HEK293 (cell line): ENCODE data around the gene ZAP70.

Experiments
- CTCF ChIA-PET: fragments of 350-600 bp; formaldehyde crosslinking; extraction: SDS; loops from one replicate; lab custom pipeline; 2021; ENCODE audit warnings: antibody characterized with exemption; lab: Yijun Ruan, JAX
- POLR2A ChIA-PET: fragments of 300-600 bp; formaldehyde crosslinking; extraction: SDS; loops from one replicate; lab custom pipeline; 2020; ENCODE audit warnings: antibody characterized with exemption, inconsistent platforms; lab: Yijun Ruan, JAX
- H3K27ac ChIP-seq: fragments of 200-500 bp; sonication (Bioruptor generic); 2 replicates; pipeline ENCODE4 v1.5.1; 2014; ENCODE audit warnings: low read depth, low read length, control low read depth, inconsistent platforms; ENCODE audit errors: extremely low read depth
- H3K36me3 ChIP-seq, 2 experiments: fragments of 200-500 bp in 1 of 2; sonication (Bioruptor generic) in 1 of 2; 1 replicate in 1 of 2; 2 replicates in 1 of 2; pipeline ENCODE4 v1.5.1; 2014 to 2017; ENCODE audit warnings: inconsistent platforms in 2 of 2, low read length in 2 of 2; ENCODE audit not compliant: control insufficient read depth in 2 of 2, insufficient read depth in 1 of 2
- H3K4me1 ChIP-seq: fragments of 200-500 bp; sonication (Bioruptor generic); 2 replicates; pipeline ENCODE4 v1.5.1; 2014; ENCODE audit warnings: mild to moderate bottlenecking, low read length, inconsistent platforms; ENCODE audit not compliant: control insufficient read depth, insufficient read depth
- H3K4me3 ChIP-seq: 2 replicates; pipeline ENCODE4 v1.5.1; 2011; ENCODE audit warnings: low read depth, mild to moderate bottlenecking, control low read depth, low read length, moderate library complexity
- H3K9me3 ChIP-seq: fragments of 200-500 bp; sonication (Bioruptor generic); 2 replicates; pipeline ENCODE4 v1.5.1; 2014; ENCODE audit warnings: low read depth, low read length, inconsistent platforms; ENCODE audit not compliant: control insufficient read depth, insufficient read depth
- HOXD13 ChIP-seq: sonication (generic); formaldehyde crosslinking; IDR thresholded peaks from 2 replicates; pipeline ENCODE4 v1.8.0; 2022; ENCODE audit warnings: missing genetic modification reagents, borderline replicate concordance
- SALL2 ChIP-seq: fragments of 450-650 bp; formaldehyde crosslinking; IDR thresholded peaks from 2 replicates; pipeline ENCODE4 v1.5.0; 2017; ENCODE audit warnings: missing biosample characterization, mild to moderate bottlenecking, missing genetic modification characterization, borderline replicate concordance
- TRIM28 ChIP-seq: IDR thresholded peaks from 2 replicates; pipeline ENCODE4 v1.6.1; 2011; ENCODE audit warnings: low read length, control low read depth, borderline replicate concordance
- ZFP3 ChIP-seq: fragments of 450-650 bp; formaldehyde crosslinking; IDR thresholded peaks from 2 replicates; pipeline ENCODE4 v1.5.1; 2016; ENCODE audit warnings: low read depth, missing biosample characterization, missing genetic modification characterization
- ZIC2 ChIP-seq: fragments of 450-650 bp; formaldehyde crosslinking; IDR thresholded peaks from 2 replicates; pipeline ENCODE4 v1.5.1; 2016; ENCODE audit warnings: missing biosample characterization, missing genetic modification characterization
- ZNF114 ChIP-seq: fragments of 450-650 bp; formaldehyde crosslinking; IDR thresholded peaks from 2 replicates; pipeline ENCODE4 v1.5.0; 2017; ENCODE audit warnings: missing biosample characterization, missing genetic modification characterization
- ZNF132 ChIP-seq: fragments of 450-650 bp; formaldehyde crosslinking; IDR thresholded peaks from 2 replicates; pipeline ENCODE4 v1.5.1; 2017; ENCODE audit warnings: missing biosample characterization, missing genetic modification characterization, borderline replicate concordance
- ZNF169 ChIP-seq: fragments of 450-650 bp; formaldehyde crosslinking; IDR thresholded peaks from 2 replicates; pipeline ENCODE4 v1.5.1; 2016; ENCODE audit warnings: missing biosample characterization, missing genetic modification characterization
- ZNF223 ChIP-seq: fragments of 450-650 bp; formaldehyde crosslinking; IDR thresholded peaks from 2 replicates; pipeline ENCODE4 v1.5.1; 2016; ENCODE audit warnings: missing biosample characterization, missing genetic modification characterization
- ZNF248 ChIP-seq: fragments of 450-650 bp; formaldehyde crosslinking; IDR thresholded peaks from 2 replicates; pipeline ENCODE4 v1.5.1; 2017; ENCODE audit warnings: missing biosample characterization, missing genetic modification characterization
- ZNF335 ChIP-seq: fragments of 450-650 bp; formaldehyde crosslinking; conservative IDR thresholded peaks from 2 replicates; pipeline ENCODE4 v1.5.1; 2016; ENCODE audit warnings: missing biosample characterization, missing genetic modification characterization
- ZNF366 ChIP-seq: fragments of 450-650 bp; formaldehyde crosslinking; conservative IDR thresholded peaks from 2 replicates; pipeline ENCODE4 v1.5.1; 2016; ENCODE audit warnings: missing biosample characterization, missing genetic modification characterization
- ZNF529 ChIP-seq: fragments of 450-650 bp; formaldehyde crosslinking; IDR thresholded peaks from 2 replicates; pipeline ENCODE4 v1.5.1; 2017; ENCODE audit warnings: missing genetic modification characterization, missing biosample characterization; ENCODE audit not compliant: insufficient replicate concordance
- ZNF561 ChIP-seq: fragments of 450-650 bp; IDR thresholded peaks from 2 replicates; pipeline ENCODE4 v1.5.1; 2018; ENCODE audit warnings: missing biosample characterization, missing genetic modification characterization, borderline replicate concordance
- ZNF600 ChIP-seq: fragments of 450-650 bp; formaldehyde crosslinking; IDR thresholded peaks from 2 replicates; pipeline ENCODE4 v1.5.1; 2016; ENCODE audit warnings: missing biosample characterization, missing genetic modification characterization
- ZNF623 ChIP-seq: fragments of 450-650 bp; formaldehyde crosslinking; IDR thresholded peaks from 2 replicates; pipeline ENCODE4 v1.5.1; 2016; ENCODE audit warnings: missing biosample characterization, missing genetic modification characterization
- ZNF701 ChIP-seq: fragments of 450-650 bp; formaldehyde crosslinking; IDR thresholded peaks from 2 replicates; pipeline ENCODE4 v1.5.1; 2016; ENCODE audit warnings: missing biosample characterization, missing genetic modification characterization
- TF ChIP-seq, protein P1 (sequence below): fragments of 450-650 bp; formaldehyde crosslinking; IDR thresholded peaks from 2 replicates; pipeline ENCODE4 v1.5.1; 2017; ENCODE audit warnings: missing biosample characterization, missing genetic modification characterization
- TF ChIP-seq, protein P2 (sequence below): fragments of 450-650 bp; formaldehyde crosslinking; IDR thresholded peaks from 2 replicates; pipeline ENCODE4 v1.5.1; 2016; ENCODE audit warnings: missing biosample characterization, missing genetic modification characterization
- TF ChIP-seq, protein P3 (sequence below): fragments of 450-650 bp; formaldehyde crosslinking; IDR thresholded peaks from 2 replicates; pipeline ENCODE4 v1.5.1; 2017; ENCODE audit warnings: missing biosample characterization, missing genetic modification characterization
- TF ChIP-seq, protein P4 (sequence below): fragments of 450-650 bp; formaldehyde crosslinking; IDR thresholded peaks from 2 replicates; pipeline ENCODE4 v1.5.1; 2016; ENCODE audit warnings: missing biosample characterization, missing genetic modification characterization
- TF ChIP-seq, protein P5 (sequence below): fragments of 450-650 bp; IDR thresholded peaks from 2 replicates; pipeline ENCODE4 v1.5.1; 2018; ENCODE audit warnings: missing biosample characterization, missing genetic modification characterization

The ZAP70 gene

DNA sequence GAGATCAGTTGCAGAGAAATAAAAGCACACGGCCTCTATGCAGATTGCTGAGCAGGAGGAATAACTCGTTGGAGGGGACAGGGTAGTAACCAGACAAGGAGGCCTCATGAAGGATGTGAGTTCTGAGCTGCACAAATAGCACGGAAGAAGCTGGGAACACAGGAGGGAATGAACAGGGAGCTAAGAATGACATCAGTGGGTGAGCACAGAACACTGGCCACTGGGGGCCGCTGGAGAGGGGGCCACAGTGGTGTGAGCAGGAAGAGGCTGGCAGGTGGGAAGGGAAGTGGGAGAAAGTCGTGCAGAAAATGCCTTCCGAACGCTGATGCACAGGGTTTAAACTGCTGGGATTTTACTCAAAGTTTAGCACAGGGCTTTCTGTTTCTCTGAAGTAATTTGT, 61.0 kb downstream of the ZAP70 start (continued):
- TF ChIP-seq, protein P1, sequence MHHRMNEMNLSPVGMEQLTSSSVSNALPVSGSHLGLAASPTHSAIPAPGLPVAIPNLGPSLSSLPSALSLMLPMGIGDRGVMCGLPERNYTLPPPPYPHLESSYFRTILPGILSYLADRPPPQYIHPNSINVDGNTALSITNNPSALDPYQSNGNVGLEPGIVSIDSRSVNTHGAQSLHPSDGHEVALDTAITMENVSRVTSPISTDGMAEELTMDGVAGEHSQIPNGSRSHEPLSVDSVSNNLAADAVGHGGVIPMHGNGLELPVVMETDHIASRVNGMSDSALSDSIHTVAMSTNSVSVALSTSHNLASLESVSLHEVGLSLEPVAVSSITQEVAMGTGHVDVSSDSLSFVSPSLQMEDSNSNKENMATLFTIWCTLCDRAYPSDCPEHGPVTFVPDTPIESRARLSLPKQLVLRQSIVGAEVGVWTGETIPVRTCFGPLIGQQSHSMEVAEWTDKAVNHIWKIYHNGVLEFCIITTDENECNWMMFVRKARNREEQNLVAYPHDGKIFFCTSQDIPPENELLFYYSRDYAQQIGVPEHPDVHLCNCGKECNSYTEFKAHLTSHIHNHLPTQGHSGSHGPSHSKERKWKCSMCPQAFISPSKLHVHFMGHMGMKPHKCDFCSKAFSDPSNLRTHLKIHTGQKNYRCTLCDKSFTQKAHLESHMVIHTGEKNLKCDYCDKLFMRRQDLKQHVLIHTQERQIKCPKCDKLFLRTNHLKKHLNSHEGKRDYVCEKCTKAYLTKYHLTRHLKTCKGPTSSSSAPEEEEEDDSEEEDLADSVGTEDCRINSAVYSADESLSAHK (tag by site-specific recombination) = no peak

DNA sequence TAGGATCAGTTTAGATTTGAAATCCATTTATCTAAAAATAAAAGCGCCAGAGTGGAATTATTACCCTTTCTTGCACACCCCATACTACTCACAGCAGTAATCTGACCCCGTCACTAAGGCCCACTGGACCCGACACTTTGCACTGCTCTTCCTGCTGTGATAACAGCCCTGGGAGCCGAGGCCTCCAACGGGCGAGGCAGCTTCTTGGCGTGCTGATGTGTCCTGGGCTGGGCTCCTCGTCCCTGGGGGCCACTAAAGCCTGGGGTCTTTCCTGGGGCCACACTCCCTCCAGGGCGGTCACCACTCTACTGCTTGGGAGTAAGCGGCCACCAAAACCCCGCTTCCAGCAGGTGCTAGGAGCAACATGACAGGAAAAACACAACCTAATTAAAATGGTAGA, 61.7 kb downstream of the ZAP70 start:
- Histone ChIP-seq H3K36me3 (peaks cover 0 to 26% of the 10 kb centered on the region in 2 experiments; a peak in 1 of 3 replicates), H3K9me3 (no peaks in the 10 kb centered on the region), H3K4me3 (no peak overlapping the region), H3K27ac (no peak overlapping the region), H3K4me1 (no peaks in the 10 kb centered on the region)
- ChIA-PET CTCF (interaction anchor here (0.6 to 2.1 kb wide), 6 partner anchors 15 to 790 kb away, joined by 3 to 9 read pairs (median 6); no protein-coding TSS in a partner anchor), POLR2A (no interaction called here)
- TF ChIP-seq ZNF169 (tag by site-specific recombination) (no peak), SALL2 (tag by site-specific recombination) (no peak), ZIC2 (tag by site-specific recombination) (peak; percentile 36; the same call in 1 of the 2 replicates)

DNA sequence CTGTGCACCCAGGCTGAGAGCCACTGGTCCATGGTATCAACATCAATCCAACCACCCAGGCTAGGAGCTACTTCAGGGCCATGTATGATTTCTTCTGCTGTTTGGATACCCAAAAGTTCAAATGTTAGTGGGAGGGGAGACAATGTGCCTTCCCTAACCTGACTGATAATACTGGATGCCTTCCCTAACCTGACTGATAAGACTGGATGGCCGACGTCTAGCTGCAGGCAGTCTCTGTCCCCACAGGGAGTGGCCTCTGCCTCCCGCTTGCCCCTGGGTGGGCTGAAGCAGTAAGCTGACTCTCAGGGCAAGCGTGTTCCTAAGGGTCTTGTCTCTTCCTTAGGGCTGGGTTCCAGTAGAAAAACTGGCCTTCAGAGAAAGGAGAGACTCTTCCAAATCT, 65.8 kb downstream of the ZAP70 start:
- peaks cover 0 to 8% of the 10 kb centered on the region in 2 experiments; a peak in 1 of 3 replicates for H3K36me3 ChIP-seq
- no peaks in the 10 kb centered on the region for H3K9me3 ChIP-seq
- no peaks in the 10 kb centered on the region for H3K4me1 ChIP-seq
- no peak overlapping the region for H3K27ac ChIP-seq
- TF ChIP-seq, protein P2, sequence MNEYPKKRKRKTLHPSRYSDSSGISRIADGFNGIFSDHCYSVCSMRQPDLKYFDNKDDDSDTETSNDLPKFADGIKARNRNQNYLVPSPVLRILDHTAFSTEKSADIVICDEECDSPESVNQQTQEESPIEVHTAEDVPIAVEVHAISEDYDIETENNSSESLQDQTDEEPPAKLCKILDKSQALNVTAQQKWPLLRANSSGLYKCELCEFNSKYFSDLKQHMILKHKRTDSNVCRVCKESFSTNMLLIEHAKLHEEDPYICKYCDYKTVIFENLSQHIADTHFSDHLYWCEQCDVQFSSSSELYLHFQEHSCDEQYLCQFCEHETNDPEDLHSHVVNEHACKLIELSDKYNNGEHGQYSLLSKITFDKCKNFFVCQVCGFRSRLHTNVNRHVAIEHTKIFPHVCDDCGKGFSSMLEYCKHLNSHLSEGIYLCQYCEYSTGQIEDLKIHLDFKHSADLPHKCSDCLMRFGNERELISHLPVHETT (tag by site-specific recombination) = no peak
- TF ChIP-seq ZIC2 (tag by site-specific recombination) (no peak), ZNF623 (tag by site-specific recombination) (no peak), ZNF701 (no peak), ZNF366 (no peak), ZNF223 (tag by site-specific recombination) (no peak), ZNF561 (no peak), ZNF132 (tag by site-specific recombination) (no peak), HOXD13 (CRISPR knock-in tag) (no peak), ZNF529 (tag by site-specific recombination) (no peak)
- TF ChIP-seq, protein P3, sequence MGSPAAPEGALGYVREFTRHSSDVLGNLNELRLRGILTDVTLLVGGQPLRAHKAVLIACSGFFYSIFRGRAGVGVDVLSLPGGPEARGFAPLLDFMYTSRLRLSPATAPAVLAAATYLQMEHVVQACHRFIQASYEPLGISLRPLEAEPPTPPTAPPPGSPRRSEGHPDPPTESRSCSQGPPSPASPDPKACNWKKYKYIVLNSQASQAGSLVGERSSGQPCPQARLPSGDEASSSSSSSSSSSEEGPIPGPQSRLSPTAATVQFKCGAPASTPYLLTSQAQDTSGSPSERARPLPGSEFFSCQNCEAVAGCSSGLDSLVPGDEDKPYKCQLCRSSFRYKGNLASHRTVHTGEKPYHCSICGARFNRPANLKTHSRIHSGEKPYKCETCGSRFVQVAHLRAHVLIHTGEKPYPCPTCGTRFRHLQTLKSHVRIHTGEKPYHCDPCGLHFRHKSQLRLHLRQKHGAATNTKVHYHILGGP (tag by site-specific recombination) = no peak
- no peak overlapping the region for H3K4me3 ChIP-seq
- ChIA-PET POLR2A (no interaction called here), CTCF (interaction anchor here (1.4 to 1.6 kb wide), 2 partner anchors 12 to 28 kb away, joined by 4 to 5 read pairs; no protein-coding TSS in a partner anchor)

DNA sequence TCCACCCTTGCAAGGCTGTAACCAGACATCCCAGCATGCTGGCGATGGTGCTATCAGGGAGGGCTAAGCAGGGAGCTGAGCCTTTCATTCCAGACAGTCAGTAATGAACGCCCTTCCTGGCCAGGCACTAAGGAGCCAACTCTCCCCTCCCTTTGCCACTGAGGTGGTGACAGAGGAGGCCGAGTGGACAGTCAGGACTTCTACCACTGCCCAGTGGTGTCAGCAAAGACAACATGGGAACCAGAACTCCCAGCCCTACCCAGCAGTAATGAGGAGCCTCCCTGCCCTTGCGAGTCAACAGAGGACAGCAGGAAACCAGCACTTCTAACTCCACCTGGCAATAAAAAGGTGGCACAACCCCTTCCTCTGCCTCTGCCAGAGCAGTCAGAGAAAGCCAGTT, 68.6 kb downstream of the ZAP70 start:
- CTCF ChIA-PET = no interaction called here
- TF ChIP-seq ZNF248 (no peak), ZNF600 (no peak), ZNF114 (tag by site-specific recombination) (no peak), TRIM28 (no peak), ZNF335 (tag by site-specific recombination) (no peak), ZFP3 (no peak)
- TF ChIP-seq, protein P4, sequence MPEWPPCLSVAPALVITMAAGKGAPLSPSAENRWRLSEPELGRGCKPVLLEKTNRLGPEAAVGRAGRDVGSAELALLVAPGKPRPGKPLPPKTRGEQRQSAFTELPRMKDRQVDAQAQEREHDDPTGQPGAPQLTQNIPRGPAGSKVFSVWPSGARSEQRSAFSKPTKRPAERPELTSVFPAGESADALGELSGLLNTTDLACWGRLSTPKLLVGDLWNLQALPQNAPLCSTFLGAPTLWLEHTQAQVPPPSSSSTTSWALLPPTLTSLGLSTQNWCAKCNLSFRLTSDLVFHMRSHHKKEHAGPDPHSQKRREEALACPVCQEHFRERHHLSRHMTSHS = no peak
- TF ChIP-seq, protein P5, sequence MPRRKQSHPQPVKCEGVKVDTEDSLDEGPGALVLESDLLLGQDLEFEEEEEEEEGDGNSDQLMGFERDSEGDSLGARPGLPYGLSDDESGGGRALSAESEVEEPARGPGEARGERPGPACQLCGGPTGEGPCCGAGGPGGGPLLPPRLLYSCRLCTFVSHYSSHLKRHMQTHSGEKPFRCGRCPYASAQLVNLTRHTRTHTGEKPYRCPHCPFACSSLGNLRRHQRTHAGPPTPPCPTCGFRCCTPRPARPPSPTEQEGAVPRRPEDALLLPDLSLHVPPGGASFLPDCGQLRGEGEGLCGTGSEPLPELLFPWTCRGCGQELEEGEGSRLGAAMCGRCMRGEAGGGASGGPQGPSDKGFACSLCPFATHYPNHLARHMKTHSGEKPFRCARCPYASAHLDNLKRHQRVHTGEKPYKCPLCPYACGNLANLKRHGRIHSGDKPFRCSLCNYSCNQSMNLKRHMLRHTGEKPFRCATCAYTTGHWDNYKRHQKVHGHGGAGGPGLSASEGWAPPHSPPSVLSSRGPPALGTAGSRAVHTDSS (tag by site-specific recombination) = no peak
- TF ChIP-seq, protein P2 (tag by site-specific recombination) = no peak

More for the DNA sequence above, 68.6 kb downstream of the ZAP70 start:
- H3K9me3 ChIP-seq = no peaks in the 10 kb centered on the region
- peaks cover 0 to 3% of the 10 kb centered on the region in 2 experiments; a peak in 1 of 3 replicates for H3K36me3 ChIP-seq
- H3K27ac ChIP-seq = no peak overlapping the region
- H3K4me3 ChIP-seq = no peak overlapping the region
- POLR2A ChIA-PET = no interaction called here
- no peaks in the 10 kb centered on the region for H3K4me1 ChIP-seq
